ENCODE measurements around the gene CEP164.
"Not testable (repeated sequence)": the region's sequence is repeated elsewhere in the genome, so short reads cannot be mapped to it uniquely, and the experiment has no call there.

CEP164 gene

DNA sequence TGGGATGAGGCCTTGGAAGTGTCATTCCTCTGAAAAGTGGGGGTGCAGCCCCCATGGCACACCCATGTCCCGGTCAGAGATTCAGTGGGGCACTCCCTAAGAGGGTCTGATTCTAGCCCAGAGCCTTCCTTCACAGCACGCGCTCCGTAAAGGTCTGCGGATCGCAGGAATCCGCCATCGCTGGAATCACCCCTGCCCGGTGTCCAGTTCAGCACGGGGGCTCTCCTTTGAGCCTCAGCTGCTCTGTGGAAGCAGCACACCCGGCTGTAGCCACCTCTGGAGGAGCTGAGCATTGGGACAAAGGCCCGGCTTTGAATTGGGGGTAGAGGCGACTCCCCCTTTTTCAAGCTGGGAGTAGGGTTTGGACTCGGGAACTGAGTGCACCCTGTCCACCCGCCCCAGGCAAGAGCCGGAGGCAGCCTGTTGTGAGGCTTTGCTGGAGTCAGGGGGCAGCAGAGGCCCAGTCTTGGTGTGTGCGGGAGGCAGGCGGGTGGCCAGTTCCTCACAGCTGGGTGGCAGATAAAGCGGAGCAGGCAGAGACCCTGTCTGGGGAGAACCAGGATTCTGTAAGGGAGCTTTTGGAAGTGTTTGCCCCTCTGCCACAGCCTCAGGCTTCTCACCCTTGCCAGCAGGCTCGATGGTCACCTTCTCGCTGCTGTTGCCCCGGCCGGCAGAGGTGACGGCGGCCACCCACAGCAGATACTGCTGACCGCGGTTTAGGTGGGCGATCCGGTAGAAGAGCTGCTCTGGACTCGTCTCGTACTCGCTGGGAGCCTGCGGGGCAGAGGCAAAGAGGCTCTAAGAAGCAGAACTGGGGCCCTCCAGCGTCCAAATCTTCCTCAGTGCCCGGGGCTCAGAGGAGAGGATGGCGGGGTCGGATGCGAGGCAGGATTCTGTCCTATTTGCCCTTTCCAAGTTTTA lies 115.9 kb downstream of the CEP164 start:
- peak; percentile 15 for DNase-seq

DNA sequence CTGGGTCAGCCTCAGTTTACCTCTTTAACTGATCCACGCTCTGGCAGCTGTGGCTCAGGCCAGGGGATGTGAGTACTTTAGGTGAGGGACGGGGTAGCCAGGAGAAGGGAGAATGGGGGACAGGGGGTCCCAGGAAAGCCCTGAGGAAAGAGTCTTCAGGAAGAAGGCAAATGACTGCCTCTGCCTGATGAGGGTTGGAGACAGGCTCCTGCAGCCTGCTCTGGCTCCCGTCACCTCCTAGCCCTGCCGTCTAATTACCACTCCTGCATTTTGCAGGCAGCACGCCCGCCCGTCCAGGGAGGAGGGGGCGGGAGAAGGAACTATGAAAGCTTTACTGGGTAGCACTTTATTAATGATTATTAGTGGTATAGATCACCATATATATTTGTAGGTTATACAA lies 116.6 kb downstream of the CEP164 start:
- no peak for DNase-seq

DNA sequence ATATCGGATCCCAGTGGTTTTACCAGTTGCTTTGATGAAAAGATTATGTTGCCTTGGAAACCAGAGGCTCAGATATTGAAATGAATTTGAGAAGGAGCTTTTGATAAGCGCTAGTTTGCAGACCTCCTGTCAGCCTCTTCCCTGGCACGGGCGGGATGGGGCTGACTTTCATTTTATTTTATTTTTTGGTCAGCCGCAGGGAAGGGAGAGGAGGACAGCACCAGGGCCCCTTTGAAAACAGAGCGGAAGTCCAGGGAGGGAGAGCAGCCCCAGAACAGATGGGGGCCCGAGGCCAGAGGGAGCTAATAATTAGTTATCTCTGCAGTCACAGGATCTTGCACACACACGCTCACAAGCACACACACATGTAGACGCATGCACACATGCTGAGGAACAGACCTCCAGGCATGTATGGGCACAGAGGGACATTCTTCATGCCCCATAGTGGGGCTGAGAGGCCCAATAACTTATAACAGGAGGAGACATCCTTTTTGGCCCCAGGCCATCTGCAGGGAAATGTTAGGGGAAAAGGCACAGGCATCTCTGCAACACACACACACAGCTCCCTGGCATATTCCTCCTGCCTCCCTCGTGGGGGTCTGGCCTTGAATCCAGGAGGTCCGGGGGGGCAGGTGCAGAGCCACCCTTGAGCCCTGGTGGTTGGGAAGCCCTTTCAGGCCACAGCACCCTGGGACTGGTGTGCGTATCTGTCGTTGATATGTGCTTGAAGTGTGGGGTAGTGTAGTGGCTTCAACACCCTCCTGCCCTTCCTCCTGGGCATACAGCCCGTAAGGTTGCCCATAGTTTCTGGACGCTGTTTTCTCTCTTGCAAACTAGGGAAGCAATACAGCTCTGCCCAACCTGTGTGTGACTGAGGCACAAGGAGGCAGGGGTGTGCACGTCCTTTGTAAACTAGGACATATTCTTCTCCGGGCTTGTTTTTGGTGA lies 117.3 kb downstream of the CEP164 start:
- no peak for DNase-seq

DNA sequence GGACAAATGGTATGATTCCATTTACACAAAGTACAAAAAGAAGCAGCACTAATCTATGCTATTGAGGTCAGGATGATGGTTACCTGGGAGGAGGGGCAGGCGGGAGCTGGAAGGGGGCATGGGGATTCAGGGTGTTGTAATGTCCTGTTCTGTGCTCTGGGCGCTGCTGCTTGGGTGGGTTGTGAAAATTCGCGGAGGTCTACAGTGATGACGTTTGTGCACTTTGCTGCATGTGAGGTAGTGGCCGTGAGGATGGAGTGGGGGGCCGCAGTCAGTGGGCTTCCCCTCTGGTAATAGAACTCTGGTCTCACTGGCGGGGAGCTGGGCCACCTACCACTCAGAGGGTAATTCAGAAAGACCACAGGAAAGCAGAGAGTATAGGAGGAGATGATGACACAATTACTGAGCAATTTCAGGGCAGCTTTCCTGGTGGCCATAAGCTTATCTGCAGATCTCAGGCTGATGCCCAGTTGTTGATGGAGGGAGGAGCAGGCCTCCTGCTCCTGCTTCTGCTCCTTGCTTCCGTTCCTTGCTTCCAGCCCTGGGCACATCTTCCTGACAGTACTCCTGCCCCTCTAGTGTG lies 121.5 kb downstream of the CEP164 start:
- no peak for DNase-seq

DNA sequence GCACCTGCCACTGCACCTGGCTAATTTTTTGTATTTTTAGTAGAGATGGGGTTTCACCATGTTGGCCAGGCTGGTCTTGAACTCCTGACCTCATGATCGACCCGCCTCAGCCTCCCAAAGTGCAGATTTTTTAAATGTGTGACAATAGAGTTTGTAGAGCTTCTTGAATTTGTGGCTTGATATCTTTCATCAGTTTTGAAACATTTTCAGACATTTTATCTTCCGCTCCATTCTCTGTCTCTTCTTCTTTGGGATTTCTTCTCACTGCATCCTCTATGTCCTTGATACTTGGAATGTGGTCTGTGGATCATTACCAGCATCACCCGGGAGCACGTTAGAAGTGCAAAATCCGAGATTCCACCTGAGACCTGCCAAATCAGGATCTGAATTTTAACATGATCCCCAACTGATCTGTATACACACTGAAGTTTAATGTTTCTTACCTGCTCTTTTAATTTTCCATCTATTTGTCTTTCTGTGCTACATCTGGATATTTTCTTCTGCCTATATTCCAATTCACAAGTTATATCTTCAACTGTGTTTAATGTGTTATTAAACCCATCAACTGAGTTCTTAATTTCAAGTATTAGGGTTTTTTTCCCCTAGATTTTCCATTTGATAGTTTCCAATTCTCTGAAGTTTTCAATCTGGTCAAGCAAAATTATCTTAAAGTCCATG lies 126.4 kb downstream of the CEP164 start:
- DNase-seq = no peak

DNA sequence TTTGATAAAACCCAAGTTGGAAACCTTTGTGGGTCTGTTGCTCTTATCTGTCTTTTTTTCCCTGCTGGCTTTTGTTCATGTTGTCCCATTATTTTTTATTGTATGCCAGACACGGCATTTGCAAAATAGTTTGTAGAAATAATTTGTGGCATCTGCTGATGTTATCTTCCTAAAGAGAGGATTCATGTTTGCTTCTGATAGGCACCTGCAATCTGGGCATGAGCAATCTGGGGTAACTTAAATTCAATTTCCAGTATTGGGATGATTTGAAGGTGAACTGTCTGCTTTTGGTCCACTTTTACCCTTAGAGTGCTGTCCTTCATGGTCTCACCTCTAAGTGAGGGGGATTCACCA lies 126.9 kb downstream of the CEP164 start:
- DNase-seq = no peak

DNA sequence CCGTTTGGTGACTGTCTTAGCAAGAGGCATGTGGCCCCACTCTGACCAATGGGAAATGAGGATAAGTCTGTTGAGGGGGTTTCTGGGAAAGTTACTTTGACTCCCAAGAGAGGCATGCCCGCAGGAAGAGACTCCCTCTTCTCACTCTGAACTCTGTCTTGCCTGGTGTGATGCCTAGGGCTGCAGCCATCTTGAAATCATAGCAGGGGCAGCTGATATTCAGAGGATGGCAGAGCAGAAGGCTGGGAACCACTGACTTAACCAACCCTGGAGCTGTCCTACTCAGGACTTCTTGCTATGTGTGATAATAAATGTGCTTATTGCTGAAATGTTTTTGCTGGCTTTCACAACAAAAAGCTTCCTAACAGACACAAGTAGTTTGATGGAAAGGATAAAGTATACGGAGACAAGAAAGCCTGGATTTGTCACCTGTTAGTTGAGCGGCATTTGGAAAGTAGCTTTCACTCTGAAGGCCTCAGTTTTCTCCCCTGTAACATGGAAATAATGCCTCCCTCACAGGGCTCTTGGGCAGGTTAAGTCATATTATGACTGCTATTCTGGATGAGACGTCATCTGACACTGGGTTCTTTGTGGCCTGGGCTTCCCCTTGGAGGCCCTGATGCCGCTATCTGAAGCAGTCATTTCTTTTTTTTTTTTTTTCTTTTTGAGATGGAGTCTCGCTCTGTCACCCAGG lies 128.5 kb downstream of the CEP164 start:
- DNase-seq = no peak

DNA sequence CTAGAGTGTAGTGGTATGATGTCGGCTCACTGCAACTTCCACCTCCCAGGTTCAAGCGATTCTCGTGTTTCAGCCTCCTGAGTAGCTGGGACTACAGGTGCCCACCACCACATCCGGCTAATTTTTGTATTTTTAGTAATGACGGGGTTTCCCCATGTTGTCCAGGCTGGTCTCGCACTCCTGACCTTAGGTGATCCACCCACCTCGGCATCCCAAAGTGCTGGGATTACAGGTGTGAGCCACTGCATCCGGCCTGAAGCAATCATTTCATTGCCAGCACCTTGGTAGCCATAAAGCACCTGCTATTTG lies 129.0 kb downstream of the CEP164 start:
- DNase-seq = not testable (repeated sequence)

DNA sequence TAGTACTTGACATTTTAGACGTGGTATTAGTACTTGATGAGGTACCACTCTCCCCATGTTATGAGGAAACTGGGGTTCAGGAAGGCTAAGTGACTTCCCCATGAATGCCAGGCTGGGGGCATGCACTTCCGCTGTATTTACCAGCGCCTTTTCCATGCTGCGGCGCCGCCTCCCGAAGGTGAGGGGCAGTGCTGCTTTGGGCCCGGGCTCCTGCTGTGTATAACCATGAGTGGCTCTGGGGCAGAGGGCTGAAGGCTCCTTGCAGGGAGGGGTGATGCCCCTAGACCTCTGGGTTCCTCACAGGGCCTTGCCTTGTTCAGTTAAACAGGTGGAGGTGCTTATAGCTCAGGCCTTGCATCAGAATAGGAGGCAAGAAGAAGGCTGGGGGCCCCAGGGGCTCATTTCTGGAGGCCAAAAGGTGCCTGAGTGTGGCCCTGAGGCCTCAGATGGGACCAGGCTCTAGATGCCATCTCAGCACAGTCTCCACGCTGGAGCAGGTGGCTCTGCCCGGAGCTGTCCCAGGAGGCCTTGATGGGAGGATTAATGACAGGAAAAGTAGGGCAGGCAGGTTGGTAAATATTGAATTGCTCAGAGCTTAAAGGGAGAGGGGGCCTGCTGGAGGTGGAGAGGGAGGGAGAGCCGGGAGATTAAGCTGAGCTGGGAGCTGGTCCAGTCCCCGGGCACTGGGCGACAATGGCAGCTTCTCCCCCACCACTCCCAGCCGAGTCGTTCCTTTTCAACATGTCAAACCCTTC lies 129.6 kb downstream of the CEP164 start:
- DNase-seq = peak; percentile 58

DNA sequence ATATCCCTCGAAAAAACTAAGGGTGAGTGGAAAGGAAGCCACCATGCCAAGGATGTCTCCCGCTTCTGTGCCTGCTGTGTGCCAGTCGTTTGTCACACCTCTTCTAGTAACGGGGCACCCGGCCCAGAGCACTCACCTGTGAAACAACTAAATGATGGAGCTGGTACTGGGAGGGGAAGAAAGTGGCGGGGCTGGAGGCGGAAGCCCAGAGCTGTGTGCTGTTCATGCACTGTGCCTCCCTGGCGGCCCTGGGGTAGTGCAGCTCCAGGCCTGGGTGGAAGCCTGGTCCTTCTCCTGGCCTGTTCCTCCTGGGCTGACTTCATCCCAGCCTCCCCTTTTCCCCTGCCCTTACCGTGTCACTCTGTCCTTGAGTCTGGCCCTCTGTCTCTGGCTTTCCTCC lies 130.2 kb downstream of the CEP164 start:
- peak; percentile 67 for DNase-seq

DNA sequence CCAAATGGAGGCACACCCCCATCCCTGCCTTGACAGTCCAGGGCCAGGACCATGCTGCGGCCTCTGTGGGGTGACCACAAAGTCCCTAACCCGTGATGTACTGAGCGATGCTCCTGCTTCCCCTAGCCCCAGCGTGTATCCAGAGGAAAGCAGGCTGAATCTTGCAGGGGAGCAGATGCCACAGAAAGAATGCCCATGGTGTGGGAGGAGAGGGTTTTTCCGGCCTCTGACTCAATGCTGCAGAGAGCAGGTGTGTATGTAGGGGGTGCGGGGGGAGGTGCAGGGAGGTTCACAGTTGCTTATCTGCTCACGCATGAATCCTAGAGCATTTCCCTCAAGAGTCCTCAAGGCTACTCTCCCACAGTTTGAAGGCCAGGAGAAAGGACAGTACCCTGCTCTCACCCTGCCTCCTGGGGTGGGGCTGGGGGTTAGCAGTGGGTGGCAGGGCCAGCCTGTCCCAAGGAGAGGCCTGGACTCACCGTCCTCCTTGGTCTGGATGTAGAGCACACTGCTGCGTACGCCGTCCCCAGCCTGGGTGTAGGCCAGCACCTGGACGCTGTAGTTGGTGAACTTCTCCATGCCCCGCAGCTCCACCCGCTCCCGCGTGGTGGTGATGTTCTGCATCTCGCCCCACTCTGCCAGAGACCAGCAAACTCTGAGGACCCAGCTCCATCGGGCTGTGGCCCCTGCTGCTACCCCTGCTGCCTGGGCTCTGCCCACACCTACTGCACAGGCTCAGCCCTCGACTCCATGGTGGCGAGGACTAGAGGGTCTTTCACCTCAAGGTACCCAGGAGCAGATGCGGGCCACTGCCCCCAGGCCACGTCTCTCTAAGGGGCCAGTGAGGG lies 130.8 kb downstream of the CEP164 start:
- peak; percentile 48 for DNase-seq

DNA sequence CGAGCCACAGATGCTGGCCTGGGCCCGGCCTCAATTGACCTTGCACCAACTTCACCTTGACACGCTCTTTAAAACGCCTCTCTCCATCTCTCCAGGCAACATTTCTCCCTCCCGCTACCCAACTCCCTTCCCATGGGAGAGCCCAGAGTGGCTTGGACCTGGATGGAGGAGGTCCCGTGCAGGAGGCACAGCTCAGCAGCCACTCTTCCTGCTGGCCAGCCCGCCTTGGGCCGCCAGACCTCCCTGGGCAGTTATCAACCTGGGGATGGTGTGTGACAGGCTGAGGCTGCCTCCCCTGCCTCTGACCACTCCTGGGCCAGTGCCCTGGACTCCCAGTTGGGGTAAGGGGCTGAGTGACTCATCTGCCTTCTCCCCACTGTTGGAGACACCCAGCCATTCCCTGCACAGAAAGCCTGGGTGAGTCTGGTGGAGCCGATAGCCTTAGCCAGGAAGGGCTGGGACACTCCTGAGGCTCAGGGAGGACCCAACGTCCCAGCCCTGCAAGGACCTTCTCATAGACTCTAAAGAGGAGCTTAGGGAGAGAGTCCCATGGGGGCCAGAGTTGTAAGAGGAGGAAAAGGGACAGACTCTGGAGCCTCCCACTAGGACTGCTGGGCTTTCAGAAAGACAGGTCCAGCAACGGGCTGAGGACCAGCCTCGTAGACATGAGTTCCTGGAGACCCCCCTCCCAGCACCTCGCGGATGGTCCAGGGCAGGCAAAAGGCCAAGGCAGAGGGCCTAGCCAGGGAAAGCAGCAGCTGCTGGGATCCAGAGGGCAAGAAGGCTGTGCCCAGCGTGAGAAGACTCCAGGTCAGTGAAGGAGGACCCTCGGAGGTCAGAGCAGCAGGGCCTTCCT lies 131.7 kb downstream of the CEP164 start:
- DNase-seq = no peak

DNA sequence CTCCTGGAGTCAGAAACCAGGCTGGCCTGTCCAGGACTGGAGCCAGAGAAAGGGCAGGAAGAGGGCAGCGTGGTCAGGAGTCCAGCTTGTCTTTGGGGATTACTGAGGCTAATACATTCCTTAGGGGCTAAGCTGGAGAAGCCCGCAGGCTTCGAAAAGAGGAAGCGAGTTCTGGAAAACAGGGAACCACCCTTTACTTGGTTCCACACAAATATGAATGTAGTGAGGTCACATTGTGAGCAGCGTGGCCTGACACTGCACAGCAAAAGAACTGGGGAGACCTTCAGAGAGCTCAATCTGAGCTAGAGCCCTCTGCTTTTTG lies 132.3 kb downstream of the CEP164 start:
- DNase-seq = no peak

DNA sequence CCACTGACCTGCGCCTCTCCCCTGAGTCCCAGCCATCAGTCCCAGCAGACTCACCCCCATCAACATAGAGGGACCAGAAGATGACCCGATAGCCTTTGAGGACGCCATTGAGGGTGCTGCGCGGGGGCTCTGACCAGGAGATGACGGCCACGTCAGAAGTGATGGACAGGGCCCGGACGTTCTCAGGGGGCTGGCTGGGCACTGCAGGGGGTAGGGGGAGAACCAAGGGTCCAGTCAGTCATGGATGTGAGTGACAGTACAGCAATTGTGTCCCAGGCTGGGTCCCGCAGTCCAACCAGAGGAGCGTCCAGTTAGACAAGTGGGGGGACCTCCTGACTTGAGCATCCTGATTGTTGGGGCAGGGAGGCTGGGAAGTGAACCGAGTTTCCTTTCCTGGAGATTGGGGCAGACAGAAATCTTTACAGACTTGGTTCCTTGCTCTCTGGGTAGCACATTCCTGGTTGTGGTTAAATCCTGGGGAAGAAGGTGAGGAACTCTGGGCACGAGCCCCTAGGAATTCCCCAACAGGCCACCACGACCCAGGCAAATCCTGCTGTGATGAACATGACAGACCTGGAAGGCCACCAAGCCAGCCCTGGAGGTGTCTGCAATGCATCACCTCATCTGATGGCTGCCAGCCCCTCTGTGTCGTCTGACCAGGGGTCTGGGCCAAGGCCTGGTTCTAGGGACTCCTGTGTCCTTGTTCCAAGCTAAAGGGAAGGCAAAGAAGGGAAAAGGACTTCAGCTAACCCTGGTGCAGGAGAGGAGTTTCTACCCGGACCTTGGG lies 133.9 kb downstream of the CEP164 start:
- no peak for DNase-seq

DNA sequence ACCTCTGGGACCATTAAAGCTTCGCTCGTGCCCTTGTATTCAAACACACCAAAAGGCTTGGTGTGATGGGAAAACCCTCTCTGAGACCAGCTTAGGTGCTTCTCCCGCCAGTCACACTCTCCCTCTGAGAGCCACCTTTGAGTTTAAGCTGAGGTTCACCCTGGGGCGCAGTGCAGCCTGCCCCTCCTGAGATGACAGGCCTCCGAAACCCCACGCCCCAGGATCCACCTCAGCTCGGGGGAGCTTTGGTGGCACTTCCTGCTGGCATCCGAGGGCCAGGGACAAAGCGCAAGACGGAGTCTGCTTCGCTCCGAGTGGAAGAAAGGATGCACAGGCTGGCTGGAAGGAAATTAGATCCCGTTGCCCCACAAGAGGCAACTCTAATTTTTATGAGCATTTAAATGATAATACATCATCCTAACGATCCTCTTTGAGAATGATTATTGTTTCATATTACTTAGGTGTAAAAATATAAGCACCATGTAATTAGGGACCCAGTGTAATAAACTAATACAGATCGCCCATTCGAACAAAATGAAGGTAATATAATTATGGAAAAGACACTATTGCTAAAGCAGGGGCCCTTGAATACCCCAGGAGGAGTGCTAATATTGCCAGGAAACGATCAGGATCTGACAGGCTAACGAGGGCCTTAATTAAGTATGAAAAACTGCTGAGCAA lies 134.7 kb downstream of the CEP164 start:
- DNase-seq = no peak

DNA sequence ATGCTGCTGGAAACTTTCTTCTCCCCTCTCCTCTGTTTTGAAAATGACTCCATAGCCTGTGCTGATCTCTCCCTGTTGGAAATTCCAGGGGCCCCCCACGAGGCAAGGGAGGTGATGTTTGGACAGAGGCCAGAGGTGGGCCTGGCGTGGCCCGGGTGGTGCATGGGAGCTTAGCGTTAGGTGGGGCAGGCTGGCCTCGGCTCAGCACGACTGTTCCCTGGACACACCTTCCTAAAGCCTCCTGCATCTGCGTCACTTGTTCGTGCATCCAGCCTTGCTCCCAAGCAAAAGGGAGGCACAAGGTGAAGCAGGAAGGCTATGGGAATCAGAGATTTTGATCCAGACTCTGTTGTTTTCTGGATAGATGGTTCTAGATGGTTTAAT lies 135.2 kb downstream of the CEP164 start:
- DNase-seq = no peak

All from DMS79 (cell line).